MCF 10A (cell line): Measurements from ENCODE around the gene CLIP1. TPM values are rescaled to one million over a fixed set of nuclear protein-coding genes. Genes with fewer than 3 reads are reported as not detected.
"Not testable (repeated sequence)": the region's sequence is repeated elsewhere in the genome, so short reads cannot be mapped to it uniquely, and the experiment has no call there.

Experiments
- BruUV-seq: library from RNA; stranded (reverse); fragments of 400-500 nt; replicated peaks from 2 replicates; lab custom pipeline; 2021; lab: Mats Ljungman, UMichigan
- CTCF ChIA-PET: fragments of 300-600 bp; sonication (Branson Sonifier 250); formaldehyde crosslinking; extraction: SDS; loops from one replicate; lab custom pipeline; 2021; ENCODE audit warnings: antibody characterized with exemption, inconsistent platforms; lab: Yijun Ruan, JAX
- POLR2A ChIA-PET: fragments of 300-600, 350-650 bp; sonication (Branson Sonifier 250); formaldehyde crosslinking; extraction: SDS; loops from one replicate; lab custom pipeline; 2020; ENCODE audit warnings: antibody characterized with exemption, inconsistent platforms; lab: Yijun Ruan, JAX
- DNase-seq: peaks from one replicate; pipeline ENCODE4 v3.0.0-alpha.2; 2018; ENCODE audit not compliant: unreplicated experiment
- H3K27ac Mint-ChIP-seq: one replicate; pipeline ENCODE4 v1.8.0; 2022; ENCODE audit warnings: mild to moderate bottlenecking, low read depth, mixed read lengths; ENCODE audit not compliant: unreplicated experiment
- H3K27me3 Mint-ChIP-seq: one replicate; pipeline ENCODE4 v1.8.0; 2022; ENCODE audit warnings: mixed read lengths; ENCODE audit not compliant: insufficient read depth, unreplicated experiment
- H3K36me3 Mint-ChIP-seq: one replicate; pipeline ENCODE4 v1.8.0; 2022; ENCODE audit warnings: mild to moderate bottlenecking, moderate library complexity, mixed read lengths; ENCODE audit not compliant: insufficient read depth, unreplicated experiment
- H3K4me1 Mint-ChIP-seq: one replicate; pipeline ENCODE4 v1.8.0; 2022; ENCODE audit warnings: mixed read lengths; ENCODE audit not compliant: insufficient read depth, unreplicated experiment
- H3K4me3 Mint-ChIP-seq: one replicate; pipeline ENCODE4 v1.8.0; 2022; ENCODE audit warnings: mild to moderate bottlenecking, moderate library complexity, mixed read lengths; ENCODE audit not compliant: unreplicated experiment
- H3K9me3 Mint-ChIP-seq: one replicate; pipeline ENCODE4 v1.8.0; 2022; ENCODE audit warnings: mixed read lengths; ENCODE audit not compliant: unreplicated experiment
- CTCF ChIP-seq: fragments of 200-600 bp; IDR thresholded peaks from one replicate; pipeline ENCODE4 v1.8.0; 2022; ENCODE audit warnings: antibody characterized with exemption, mild to moderate bottlenecking; ENCODE audit not compliant: unreplicated experiment
- intact Hi-C: fragments of 100-400 bp; cut with micrococcal nuclease; formaldehyde crosslinking; loops from 2 replicates; pipeline ENCODE4 v1.14.1; 2022
- total RNA-seq: library from RNA; stranded (reverse); gene quantifications from 2 replicates; pipeline ENCODE4 v1.2.3, GENCODE V29; 2022

CLIP1 gene
- total RNA-seq, 1 experiment from 2014 or later = 92.6 TPM

DNA sequence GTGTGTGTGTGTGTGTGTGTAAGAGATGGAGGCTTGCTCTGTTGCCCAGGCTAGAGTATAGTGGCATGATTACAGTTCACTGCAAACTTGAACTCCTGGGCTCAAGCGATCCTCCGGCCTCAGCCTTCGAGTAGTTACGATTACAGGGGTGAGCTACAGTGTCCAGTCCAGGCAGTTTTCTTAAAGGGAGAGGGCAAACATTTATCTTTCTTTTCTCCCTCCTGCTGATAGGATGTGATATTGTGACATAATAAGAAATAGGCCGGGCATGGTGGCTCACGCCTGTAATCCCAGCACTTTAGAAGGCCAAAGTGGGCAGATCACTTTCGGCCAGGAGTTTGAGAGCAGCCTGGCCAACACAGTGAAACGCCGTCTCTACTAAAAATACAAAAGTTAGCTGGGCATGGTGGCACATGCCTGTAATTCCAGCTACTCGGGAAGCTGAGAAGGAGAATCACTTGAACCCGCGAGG is 31.8 kb upstream of the CLIP1 start:
- BruUV-seq = no TSS peak
- H3K9me3 Mint-ChIP-seq = no peaks in the 10 kb centered on the region
- TF ChIP-seq CTCF = no peak
- no peak overlapping the region for H3K4me3 Mint-ChIP-seq
- no peaks in the 10 kb centered on the region for H3K27me3 Mint-ChIP-seq
- ChIA-PET CTCF (interaction anchor here (0.7 to 0.9 kb wide), 2 partner anchors 118 to 288 kb away, joined by 3 read pairs; no protein-coding TSS in a partner anchor), POLR2A (interaction anchor here (1.9 kb wide), 1 partner anchor 10 kb away, joined by 9 read pairs; no protein-coding TSS in a partner anchor)
- peaks cover 1% of the 10 kb centered on the region for H3K36me3 Mint-ChIP-seq
- DNase-seq = no peak
- H3K27ac Mint-ChIP-seq = no peak overlapping the region
- peaks cover 12% of the 10 kb centered on the region for H3K4me1 Mint-ChIP-seq
- intact Hi-C loops = no loop called here

DNA sequence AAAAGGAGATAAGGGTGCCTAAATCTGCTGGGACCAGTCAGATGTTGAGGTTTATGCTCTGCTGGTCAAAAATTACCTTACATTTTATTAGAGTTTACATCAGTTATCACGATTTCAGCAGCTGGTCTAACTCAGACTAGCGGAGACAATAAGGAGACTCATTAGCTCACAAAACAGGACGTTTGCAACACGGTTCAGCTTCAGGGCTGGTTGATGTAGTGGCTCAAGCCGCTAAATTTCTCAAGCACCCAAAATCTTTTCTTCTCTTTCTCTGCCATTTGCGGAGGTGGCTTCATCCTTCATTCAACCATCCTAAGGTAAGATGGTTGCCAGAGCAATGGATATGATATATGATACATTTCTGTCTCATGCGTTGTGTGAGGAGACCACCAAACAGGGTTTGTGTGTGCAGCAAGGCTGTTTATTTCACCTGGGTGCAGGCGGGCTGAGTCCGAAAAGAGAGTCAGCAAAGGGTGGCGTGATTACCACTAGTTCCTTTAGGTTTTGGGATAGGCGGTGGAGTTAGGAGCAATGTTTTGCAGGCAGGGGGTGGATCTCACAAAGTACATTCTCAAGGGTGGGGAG is 30.3 kb upstream of the CLIP1 start:
- Mint-ChIP-seq H3K27ac (no peak overlapping the region), H3K4me3 (no peak overlapping the region), H3K36me3 (peaks cover 5% of the 10 kb centered on the region), H3K27me3 (no peaks in the 10 kb centered on the region), H3K9me3 (no peaks in the 10 kb centered on the region), H3K4me1 (peaks cover 12% of the 10 kb centered on the region)
- ChIA-PET POLR2A (interaction anchor here (0.6 to 1.0 kb wide), 2 partner anchors 9 to 52 kb away, joined by 3 read pairs; no protein-coding TSS in a partner anchor), CTCF (interaction anchor here (1.1 to 1.4 kb wide), 2 partner anchors 18 to 53 kb away, joined by 3 to 5 read pairs; no protein-coding TSS in a partner anchor)
- intact Hi-C loops = no loop called here
- DNase-seq = no peak
- BruUV-seq = no TSS peak
- TF ChIP-seq CTCF = no peak

DNA sequence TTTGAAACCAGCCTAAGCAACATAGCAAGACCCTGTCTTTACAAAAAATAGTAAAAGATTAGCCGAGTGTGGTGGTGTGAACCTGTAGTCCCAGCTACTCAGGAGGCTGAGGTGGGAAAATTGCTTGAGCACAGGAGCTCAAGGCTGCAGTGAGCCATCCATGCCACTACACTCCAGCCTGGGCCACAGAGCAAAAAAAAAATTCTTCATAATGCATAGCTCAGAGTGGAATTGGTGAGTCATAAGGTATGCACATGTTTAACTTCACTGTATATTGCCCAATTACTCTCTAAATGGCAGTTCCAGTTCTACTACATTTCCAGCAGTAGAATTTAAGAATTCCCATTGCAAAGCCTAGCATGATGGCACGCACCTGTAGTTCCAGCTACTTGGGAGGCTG is 26.8 kb upstream of the CLIP1 start:
- CTCF ChIA-PET = interaction anchor here (1.1 to 1.7 kb wide), 4 partner anchors 22 to 50 kb away, joined by 3 to 15 read pairs (median 5); no protein-coding TSS in a partner anchor
- no peak for TF ChIP-seq CTCF
- Mint-ChIP-seq H3K9me3 (no peaks in the 10 kb centered on the region), H3K36me3 (peaks cover 5% of the 10 kb centered on the region), H3K27me3 (no peaks in the 10 kb centered on the region), H3K27ac (no peak overlapping the region), H3K4me3 (no peak overlapping the region), H3K4me1 (peaks cover 15% of the 10 kb centered on the region)
- POLR2A ChIA-PET = interaction anchor here (0.7 to 2.8 kb wide), 15 partner anchors 9 to 78 kb away, joined by 3 to 21 read pairs (median 5); partner anchors contain the start of genes CLIP1, KNTC1, RSRC2 and ZCCHC8
- BruUV-seq = no TSS peak
- DNase-seq = peak; percentile 90
- intact Hi-C loops = no loop called here

- DNase-seq, H3K4me3 Mint-ChIP-seq, BruUV-seq, H3K36me3 Mint-ChIP-seq, H3K27ac Mint-ChIP-seq, intact Hi-C loops, H3K9me3 Mint-ChIP-seq, H3K27me3 Mint-ChIP-seq: not testable (repeated sequence)
- H3K4me1 Mint-ChIP-seq = peaks cover 10% of the 10 kb centered on the region
- ChIA-PET CTCF (interaction anchor here (0.6 kb wide), 1 partner anchor 80 kb away, joined by 3 read pairs; no protein-coding TSS in a partner anchor), POLR2A (interaction anchor here (0.6 kb wide), 2 partner anchors 13 to 319 kb away, joined by 3 read pairs; no protein-coding TSS in a partner anchor)
These were observed 25.4 kb upstream of the CLIP1 start for GRCh38 chr12:122447825-122448224.

DNA sequence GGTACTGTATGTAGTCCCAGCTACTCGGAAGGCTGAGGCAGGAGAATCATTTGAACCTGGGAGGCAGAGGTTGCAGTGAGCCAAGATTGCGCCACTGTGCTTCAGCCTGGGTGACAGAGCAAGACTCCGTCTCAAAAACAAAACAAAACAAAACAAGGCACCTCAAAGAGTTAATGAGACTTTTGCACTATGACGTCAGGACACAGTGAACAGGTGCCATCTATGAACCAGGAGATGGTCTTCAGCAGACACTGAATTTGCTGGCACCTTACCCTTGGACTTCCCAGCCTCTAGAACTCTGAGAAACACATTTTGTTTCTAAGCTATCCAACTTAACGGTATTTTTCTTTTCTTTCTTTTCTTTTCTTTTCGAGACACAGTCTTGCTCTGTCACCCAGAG is 23.9 kb upstream of the CLIP1 start:
- H3K4me1 Mint-ChIP-seq, H3K9me3 Mint-ChIP-seq, BruUV-seq, DNase-seq, intact Hi-C loops, H3K36me3 Mint-ChIP-seq, H3K27me3 Mint-ChIP-seq, H3K4me3 Mint-ChIP-seq, POLR2A ChIA-PET: not testable (repeated sequence)
- H3K27ac Mint-ChIP-seq = peak overlapping the region; percentile 61
- CTCF ChIA-PET = interaction anchor here (0.9 to 1.4 kb wide), 3 partner anchors 17 to 46 kb away, joined by 4 to 6 read pairs (median 5); no protein-coding TSS in a partner anchor

- H3K27me3 Mint-ChIP-seq, H3K9me3 Mint-ChIP-seq, intact Hi-C loops, DNase-seq, H3K36me3 Mint-ChIP-seq, H3K27ac Mint-ChIP-seq, BruUV-seq, CTCF ChIA-PET, H3K4me3 Mint-ChIP-seq: not testable (repeated sequence)
- POLR2A ChIA-PET = interaction anchor here (1.0 kb wide), 1 partner anchor 9 kb away, joined by 3 read pairs; no protein-coding TSS in a partner anchor
- H3K4me1 Mint-ChIP-seq = peaks cover 12% of the 10 kb centered on the region
These were observed 21.6 kb upstream of the CLIP1 start for GRCh38 chr12:122444071-122444470.
